ENCODE results near the gene PCDH1. TPM values are rescaled to one million over a fixed set of nuclear protein-coding genes. Genes with fewer than 3 reads are reported as not detected.
A peak's percentile ranks its signal among the peaks of the same experiment; 100 is the strongest.

PCDH1 gene
- total and polyA plus RNA-seq, 2 of the 13 experiments (the other 11 are each of a cell fraction or from before 2014, with no cell fraction given) = 0.11 to 0.83 TPM

- no peak for TF ChIP-seq NFAT5 (CRISPR knock-in tag; IDR thresholded peaks at IDR 0.05)
- TF ChIP-seq, protein P1, sequence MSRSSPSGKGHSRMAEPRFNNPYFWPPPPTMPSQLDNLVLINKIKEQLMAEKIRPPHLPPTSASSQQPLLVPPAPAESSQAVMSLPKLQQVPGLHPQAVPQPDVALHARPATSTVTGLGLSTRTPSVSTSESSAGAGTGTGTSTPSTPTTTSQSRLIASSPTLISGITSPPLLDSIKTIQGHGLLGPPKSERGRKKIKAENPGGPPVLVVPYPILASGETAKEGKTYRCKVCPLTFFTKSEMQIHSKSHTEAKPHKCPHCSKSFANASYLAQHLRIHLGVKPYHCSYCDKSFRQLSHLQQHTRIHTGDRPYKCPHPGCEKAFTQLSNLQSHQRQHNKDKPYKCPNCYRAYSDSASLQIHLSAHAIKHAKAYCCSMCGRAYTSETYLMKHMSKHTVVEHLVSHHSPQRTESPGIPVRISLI (CRISPR knock-in tag; IDR thresholded peaks at IDR 0.05; ENCODE audit: borderline replicate concordance) = peak; percentile 42; the same call in 1 of the 2 replicates
- no peak; the same call in 1 of the 2 replicates for TF ChIP-seq TSC22D2 (CRISPR knock-in tag; IDR thresholded peaks at IDR 0.05; ENCODE audit: borderline replicate concordance)
- no peak for TF ChIP-seq RFX3 (CRISPR knock-in tag; IDR thresholded peaks at IDR 0.05)
- TF ChIP-seq NAIF1 (CRISPR knock-in tag; IDR thresholded peaks at IDR 0.05; ENCODE audit: borderline replicate concordance) = 0 out of 2 replicates have a peak, but pooled peaks have one; percentile 26
- TF ChIP-seq PRDM15 (CRISPR knock-in tag; IDR thresholded peaks at IDR 0.05) = 0 out of 2 replicates have a peak, but pooled peaks have one; percentile 22
- no peak for TF ChIP-seq NFE2L2 (IDR thresholded peaks at IDR 0.05; ENCODE audit: low read length)
- no peak for TF ChIP-seq ZKSCAN1 (IDR thresholded peaks at IDR 0.05; ENCODE audit: low read length)
- TF ChIP-seq ZNF687 (CRISPR knock-in tag; IDR thresholded peaks at IDR 0.05) = peak; percentile 98
- TF ChIP-seq HMG20A (CRISPR knock-in tag; IDR thresholded peaks at IDR 0.05; ENCODE audit: borderline replicate concordance) = no peak
- TF ChIP-seq, protein P2, sequence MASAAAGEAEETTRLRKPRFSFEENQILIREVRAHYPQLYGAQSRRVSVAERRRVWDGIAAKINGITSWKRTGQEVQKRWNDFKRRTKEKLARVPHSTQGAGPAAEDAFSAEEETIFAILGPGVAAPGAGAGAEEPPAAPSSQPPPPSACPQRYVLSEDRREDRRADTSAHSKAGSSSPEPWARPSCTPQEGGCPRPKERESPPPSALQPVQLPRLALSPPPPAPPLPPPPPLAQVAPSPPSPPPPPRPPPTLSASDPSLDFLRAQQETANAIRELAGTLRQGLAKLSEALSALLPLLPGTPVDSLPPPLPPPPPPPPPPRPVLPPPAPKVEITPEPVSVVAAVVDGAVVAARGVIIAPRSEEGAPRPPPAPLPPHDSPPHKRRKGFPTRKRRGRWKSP (CRISPR knock-in tag; IDR thresholded peaks at IDR 0.05) = peak; percentile 66; the same call in 1 of the 2 replicates
- TF ChIP-seq ZC3H4 (CRISPR knock-in tag; IDR thresholded peaks at IDR 0.05; ENCODE audit: borderline replicate concordance) = no peak
These were observed 45.5 kb upstream of the PCDH1 start, which contains the start of gene DELE1 (continued) for GRCh38 chr5:141923448-141924313.
